GM12873 (cell line): ENCODE results near the gene MAP6D1.

Experiments
- TF ChIP-seq, protein P1 (sequence below): IDR thresholded peaks from 2 replicates; pipeline ENCODE4 v1.5.1; 2012; ENCODE audit warnings: low read depth, mild to moderate bottlenecking, moderate library complexity, low read length, control low read depth; ENCODE audit not compliant: insufficient read depth; ENCODE audit errors: missing control alignments

MAP6D1 gene

DNA sequence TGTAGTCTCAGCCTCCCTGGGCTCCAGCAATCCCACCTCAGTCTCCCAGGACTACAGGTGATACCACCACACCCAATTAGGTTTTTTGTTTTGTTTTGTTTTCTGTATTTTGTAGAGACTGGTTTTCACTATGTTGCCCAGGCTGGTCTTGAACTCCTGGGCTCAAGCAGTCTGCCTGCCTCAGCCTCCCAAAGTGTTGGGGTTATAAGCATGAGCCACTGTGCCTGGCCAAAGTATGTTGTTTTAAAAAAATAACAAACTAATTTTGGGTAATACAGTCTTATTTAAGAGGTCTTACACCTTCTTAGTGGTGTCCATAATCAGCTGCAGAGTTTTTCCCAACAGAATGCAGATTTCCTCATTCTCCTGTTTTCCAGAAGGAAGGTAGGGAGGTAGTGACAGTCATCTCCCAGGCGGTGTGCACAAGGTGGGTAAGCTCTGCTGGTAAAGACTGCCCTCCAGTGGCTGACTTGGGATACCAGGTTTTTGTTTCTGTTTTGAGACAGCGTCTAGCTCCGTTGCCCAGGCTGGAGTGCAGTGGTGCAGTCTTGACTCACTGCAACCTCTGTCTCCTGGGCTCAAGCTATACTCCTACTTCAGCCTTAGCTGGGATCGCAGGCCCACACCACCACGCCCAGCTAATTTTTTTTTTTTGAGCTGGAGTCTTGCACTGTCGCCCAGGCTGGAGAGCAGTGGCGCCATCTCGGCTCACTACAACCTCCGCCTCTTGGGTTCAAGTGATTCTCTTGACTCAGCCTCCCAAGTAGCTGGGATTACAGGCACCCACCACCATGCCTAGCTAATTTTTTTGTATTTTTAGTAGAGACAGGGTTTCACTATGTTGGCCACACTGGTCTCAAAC lies 58.4 kb downstream of the MAP6D1 start:
- TF ChIP-seq, protein P1, sequence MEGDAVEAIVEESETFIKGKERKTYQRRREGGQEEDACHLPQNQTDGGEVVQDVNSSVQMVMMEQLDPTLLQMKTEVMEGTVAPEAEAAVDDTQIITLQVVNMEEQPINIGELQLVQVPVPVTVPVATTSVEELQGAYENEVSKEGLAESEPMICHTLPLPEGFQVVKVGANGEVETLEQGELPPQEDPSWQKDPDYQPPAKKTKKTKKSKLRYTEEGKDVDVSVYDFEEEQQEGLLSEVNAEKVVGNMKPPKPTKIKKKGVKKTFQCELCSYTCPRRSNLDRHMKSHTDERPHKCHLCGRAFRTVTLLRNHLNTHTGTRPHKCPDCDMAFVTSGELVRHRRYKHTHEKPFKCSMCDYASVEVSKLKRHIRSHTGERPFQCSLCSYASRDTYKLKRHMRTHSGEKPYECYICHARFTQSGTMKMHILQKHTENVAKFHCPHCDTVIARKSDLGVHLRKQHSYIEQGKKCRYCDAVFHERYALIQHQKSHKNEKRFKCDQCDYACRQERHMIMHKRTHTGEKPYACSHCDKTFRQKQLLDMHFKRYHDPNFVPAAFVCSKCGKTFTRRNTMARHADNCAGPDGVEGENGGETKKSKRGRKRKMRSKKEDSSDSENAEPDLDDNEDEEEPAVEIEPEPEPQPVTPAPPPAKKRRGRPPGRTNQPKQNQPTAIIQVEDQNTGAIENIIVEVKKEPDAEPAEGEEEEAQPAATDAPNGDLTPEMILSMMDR = peak; percentile 87

DNA sequence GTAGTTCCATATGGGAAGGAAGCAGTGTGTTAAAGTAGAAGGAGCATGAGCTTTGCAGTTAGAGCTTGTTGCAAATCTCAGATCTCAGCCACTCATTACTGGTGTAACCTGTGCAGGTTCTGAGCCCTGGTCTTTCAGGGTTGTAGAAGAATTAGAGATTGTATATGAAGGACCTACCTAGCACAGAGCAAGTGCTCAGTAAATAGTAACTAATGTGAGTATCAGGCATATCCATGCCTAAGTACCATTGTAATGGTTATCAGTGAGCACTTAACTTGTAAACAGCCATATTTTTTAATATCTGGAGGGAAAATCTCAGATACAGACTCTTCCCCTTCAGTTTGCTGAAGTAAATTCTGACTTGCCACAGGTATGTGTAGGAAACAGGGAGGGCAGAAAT lies 59.3 kb downstream of the MAP6D1 start:
- TF ChIP-seq, protein P1 = no peak
